ENCODE data around the gene RBBP8NL.

- TF ChIP-seq CTCF (IDR thresholded peaks at IDR 0.05; ENCODE audit: insufficient read depth, low read length, poor library complexity, severe bottlenecking), result no peak
- no peak for TF ChIP-seq EZH2phosphoT487 (conservative IDR thresholded peaks at IDR 0.05; ENCODE audit: low read length)
Measured at GRCh38 chr20:62463651-62464424, 36.5 kb upstream of the RBBP8NL start.
